Muscle of leg (tissue), 16 donors: ENCODE measurements around the gene PDCD11. TPM values are rescaled to one million over a fixed set of nuclear protein-coding genes. Genes with fewer than 3 reads are reported as not detected.
A peak's percentile ranks its signal among the peaks of the same experiment; 100 is the strongest.
"Not testable (repeated sequence)": the region's sequence is repeated elsewhere in the genome, so short reads cannot be mapped to it uniquely, and the experiment has no call there.

Source experiments
- DNase-seq: peaks from one replicate; pipeline ENCODE4 v3.0.0; 2013
- H3K27ac ChIP-seq: one replicate; pipeline ENCODE4 v1.5.1; 2013; ENCODE audit warnings: mild to moderate bottlenecking, low read length, control low read depth
- H3K27me3 ChIP-seq: one replicate; pipeline ENCODE4 v1.6.1; 2013; ENCODE audit warnings: low read length; ENCODE audit not compliant: control insufficient read depth, insufficient read depth
- H3K36me3 ChIP-seq: one replicate; pipeline ENCODE4 v1.6.1; 2013; ENCODE audit warnings: low read length; ENCODE audit not compliant: control insufficient read depth, insufficient read depth
- H3K4me1 ChIP-seq: one replicate; pipeline ENCODE4 v1.6.1; 2013; ENCODE audit warnings: low read length; ENCODE audit not compliant: control insufficient read depth, insufficient read depth
- H3K4me3 ChIP-seq: one replicate; pipeline ENCODE4 v1.5.1; 2013; ENCODE audit warnings: low read length, control low read depth
- H3K9me3 ChIP-seq: replicated peaks from 2 replicates; pipeline ENCODE4 v1.6.1; 2013; ENCODE audit warnings: low read depth, low read length; ENCODE audit not compliant: control insufficient read depth
- WGBS: methylation state at CpG from one replicate; pipeline ENCODE4 v1.1.5; 2013; ENCODE audit warnings: missing lambda C conversion rate; ENCODE audit not compliant: insufficient coverage; 5-methylcytosine and 5-hydroxymethylcytosine counted together
- long read RNA-seq, 11 donors: transcript quantifications; one replicate each; lab custom pipeline, GENCODE V29; 2026
- polyA plus RNA-seq, 8 donors: library from polyadenylated mRNA; unstranded; fragments of 120-200 nt; gene quantifications; one replicate each; pipeline versions ENCODE4 v1.2.1 to v1.2.3, GENCODE V29; 2013; ENCODE audit warnings: inconsistent platforms in 1 of 8, low replicate concordance in 1 of 8; ENCODE audit not compliant: insufficient read length in 8 of 8, insufficient read depth in 1 of 8
- total RNA-seq: library from RNA; stranded (reverse); fragments of 120-200 nt; gene quantifications from one replicate; pipeline ENCODE4 v1.2.4, GENCODE V29; 2013

The PDCD11 gene, protein sequence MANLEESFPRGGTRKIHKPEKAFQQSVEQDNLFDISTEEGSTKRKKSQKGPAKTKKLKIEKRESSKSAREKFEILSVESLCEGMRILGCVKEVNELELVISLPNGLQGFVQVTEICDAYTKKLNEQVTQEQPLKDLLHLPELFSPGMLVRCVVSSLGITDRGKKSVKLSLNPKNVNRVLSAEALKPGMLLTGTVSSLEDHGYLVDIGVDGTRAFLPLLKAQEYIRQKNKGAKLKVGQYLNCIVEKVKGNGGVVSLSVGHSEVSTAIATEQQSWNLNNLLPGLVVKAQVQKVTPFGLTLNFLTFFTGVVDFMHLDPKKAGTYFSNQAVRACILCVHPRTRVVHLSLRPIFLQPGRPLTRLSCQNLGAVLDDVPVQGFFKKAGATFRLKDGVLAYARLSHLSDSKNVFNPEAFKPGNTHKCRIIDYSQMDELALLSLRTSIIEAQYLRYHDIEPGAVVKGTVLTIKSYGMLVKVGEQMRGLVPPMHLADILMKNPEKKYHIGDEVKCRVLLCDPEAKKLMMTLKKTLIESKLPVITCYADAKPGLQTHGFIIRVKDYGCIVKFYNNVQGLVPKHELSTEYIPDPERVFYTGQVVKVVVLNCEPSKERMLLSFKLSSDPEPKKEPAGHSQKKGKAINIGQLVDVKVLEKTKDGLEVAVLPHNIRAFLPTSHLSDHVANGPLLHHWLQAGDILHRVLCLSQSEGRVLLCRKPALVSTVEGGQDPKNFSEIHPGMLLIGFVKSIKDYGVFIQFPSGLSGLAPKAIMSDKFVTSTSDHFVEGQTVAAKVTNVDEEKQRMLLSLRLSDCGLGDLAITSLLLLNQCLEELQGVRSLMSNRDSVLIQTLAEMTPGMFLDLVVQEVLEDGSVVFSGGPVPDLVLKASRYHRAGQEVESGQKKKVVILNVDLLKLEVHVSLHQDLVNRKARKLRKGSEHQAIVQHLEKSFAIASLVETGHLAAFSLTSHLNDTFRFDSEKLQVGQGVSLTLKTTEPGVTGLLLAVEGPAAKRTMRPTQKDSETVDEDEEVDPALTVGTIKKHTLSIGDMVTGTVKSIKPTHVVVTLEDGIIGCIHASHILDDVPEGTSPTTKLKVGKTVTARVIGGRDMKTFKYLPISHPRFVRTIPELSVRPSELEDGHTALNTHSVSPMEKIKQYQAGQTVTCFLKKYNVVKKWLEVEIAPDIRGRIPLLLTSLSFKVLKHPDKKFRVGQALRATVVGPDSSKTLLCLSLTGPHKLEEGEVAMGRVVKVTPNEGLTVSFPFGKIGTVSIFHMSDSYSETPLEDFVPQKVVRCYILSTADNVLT (N-terminal part only)
- total RNA-seq (26.6 TPM), polyA plus RNA-seq (10 to 100 TPM; 23.5 to 30.3 (median 26.5) TPM)
- long read RNA-seq, donor 1, partial matches to known transcripts, result 0 of 3 reads
- long read RNA-seq, donor 1, other reads (novel, unspliced or antisense), result 0 of 3 reads
- long read RNA-seq, donor 2, result 0 reads
- long read RNA-seq, donor 3, partial matches to known transcripts, result 0 of 1 reads
- long read RNA-seq, donor 3, other reads (novel, unspliced or antisense), result 0 of 1 reads
- long read RNA-seq, donor 4, result 0 reads
- long read RNA-seq, donor 5, partial matches to known transcripts, result 7 of 9 reads
- long read RNA-seq, donor 5, other reads (novel, unspliced or antisense), result 0 of 9 reads
- long read RNA-seq, donor 6, partial matches to known transcripts, result 12 of 13 reads
- long read RNA-seq, donor 6, other reads (novel, unspliced or antisense), result 0 of 13 reads
- long read RNA-seq, donor 7, partial matches to known transcripts, result 6 of 6 reads
- long read RNA-seq, donor 7, other reads (novel, unspliced or antisense), result 0 of 6 reads
- long read RNA-seq, donor 8, full-length matches to known transcripts, result 1 of 1 reads
- long read RNA-seq, donor 8, partial matches to known transcripts, result 0 of 1 reads
- long read RNA-seq, donor 8, other reads (novel, unspliced or antisense), result 0 of 1 reads
- long read RNA-seq, donor 9, result 0 reads
- long read RNA-seq, donor 10, result 0 reads
- long read RNA-seq, donor 11, partial matches to known transcripts, result 11 of 12 reads
- long read RNA-seq, donor 11, other reads (novel, unspliced or antisense), result 0 of 12 reads

DNA sequence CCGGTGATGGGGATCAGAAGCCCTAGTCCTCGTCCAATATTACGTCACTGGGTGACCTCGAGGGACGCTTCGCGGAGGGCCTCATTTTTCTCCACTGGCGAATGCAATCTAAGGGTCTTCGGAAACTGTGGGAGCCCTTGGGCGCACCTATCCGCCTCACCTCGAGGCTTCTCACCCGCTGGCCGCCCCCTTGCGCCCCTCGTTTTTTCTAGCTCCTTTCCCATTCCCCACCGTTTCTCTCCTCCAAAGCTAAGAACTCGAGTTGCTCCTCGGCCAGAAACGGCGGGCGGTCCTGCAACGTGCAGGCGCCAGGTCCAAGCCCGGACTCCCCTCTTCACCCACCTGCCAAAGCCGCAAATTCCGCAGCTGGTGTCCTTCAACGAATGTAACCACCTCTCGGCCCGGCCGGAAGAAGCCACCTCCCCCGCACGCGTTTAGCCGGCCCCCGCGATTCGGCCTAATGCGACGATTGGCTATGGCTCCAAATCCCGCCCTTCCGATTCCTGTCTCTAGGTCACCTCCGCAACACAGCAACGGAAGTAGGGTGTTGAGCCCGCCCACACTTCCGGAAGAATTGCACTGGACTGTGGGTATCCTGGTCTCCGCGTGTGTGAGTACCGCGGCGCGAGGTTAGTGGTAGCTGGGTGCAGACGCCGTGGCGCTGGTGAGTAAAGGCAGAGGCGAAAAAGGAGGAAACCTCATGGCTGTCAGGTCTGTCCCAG, at the start of gene PDCD11, which contains the start of gene ATP5MK:
Gene PDCD11, plus strand, starts transcription at position 560 of the 722 bp plus-strand sequence. CDS start 1,801 bp downstream, outside the sequence.
Gene ATP5MK, minus strand, starts transcription at position 409 of the 722 bp plus-strand sequence. CDS start 4,018 bp downstream, outside the sequence.
- Histone ChIP-seq H3K27me3 (no peaks in the 10 kb centered on the region), H3K4me1 (peaks cover 14% of the 10 kb centered on the region), H3K9me3 (no peaks in the 10 kb centered on the region), H3K27ac (peak within 1 kb of the TSS; percentile 87), H3K4me3 (peak within 1 kb of the TSS; percentile 87), H3K36me3 (peaks cover 32% of the 10 kb centered on the region)
- DNase-seq, result peak; percentile 99
- under 1% methylated on average over 48 of the region's 56 CpGs for WGBS

DNA sequence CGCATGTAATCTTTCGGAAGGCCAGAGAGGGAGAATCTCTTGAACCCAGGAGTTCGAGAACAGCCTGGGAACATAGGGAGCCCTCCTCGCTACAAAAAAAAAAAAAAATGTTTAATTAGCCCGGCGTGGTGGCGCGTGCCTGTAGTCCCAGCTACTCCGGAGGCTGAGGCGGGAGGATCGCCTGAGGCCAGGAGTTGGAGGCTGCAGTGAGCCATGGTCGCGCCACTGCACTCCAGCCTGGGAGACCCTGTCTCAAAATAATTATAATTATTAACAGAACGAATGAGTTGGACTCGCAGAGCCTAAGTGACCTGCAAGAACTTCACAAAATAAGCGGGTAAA, 46.3 kb upstream of the PDCD11 start:
- no peaks in the 10 kb centered on the region for H3K9me3 ChIP-seq
- H3K36me3 ChIP-seq, result peaks cover 15% of the 10 kb centered on the region
- no peaks in the 10 kb centered on the region for H3K27me3 ChIP-seq
- DNase-seq, result no peak
- peak overlapping the region; percentile 93 for H3K27ac ChIP-seq
- WGBS, result 64% methylated on average over 5 of the region's 16 CpGs
- peak overlapping the region; percentile 74 for H3K4me3 ChIP-seq
- H3K4me1 ChIP-seq, result peaks cover 9% of the 10 kb centered on the region

DNA sequence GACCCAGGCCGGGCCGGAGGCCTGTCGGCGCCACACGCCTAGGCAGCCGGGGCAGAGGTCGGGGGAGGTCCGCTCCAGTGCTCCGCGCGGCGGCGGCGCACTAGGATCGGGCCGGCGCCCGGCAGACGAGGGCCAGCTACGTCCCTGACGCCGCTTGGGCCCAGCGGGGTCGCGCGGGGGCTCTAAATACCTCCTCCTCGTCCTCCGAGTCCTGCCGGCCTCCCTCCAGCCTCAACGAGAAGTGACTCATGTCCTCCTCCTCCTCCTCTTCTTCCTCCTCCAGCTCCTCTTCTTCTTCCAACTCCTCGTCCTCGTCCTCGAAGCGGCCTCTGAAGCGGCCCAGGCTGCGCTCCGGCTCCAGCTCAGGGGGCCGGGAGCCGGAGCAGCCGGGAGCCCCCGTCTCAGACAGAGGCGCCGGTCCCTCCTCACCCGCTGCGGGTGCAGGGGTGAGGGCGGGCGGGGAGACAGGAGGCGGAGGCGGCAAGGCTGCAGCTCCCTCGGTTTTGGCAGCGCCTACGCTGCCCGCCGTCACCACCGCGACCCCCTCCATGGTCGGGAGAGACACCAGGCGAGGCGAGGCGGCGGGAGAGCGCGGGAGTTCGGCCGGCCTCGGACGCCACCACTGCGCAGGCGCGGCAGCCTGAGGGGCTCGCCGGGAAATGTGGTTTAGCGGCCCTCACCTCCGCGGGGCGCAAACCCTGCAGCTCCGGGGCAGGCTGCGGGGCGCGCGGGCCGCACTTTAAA, 45.7 kb upstream of the PDCD11 start, which contains the start of gene PCGF6:
Gene PCGF6, minus strand, starts transcription at position 624 of the 744 bp plus-strand sequence. Its CDS starts 74 bp downstream, at position 550.
- DNase-seq, result peak; percentile 93
- H3K4me1 ChIP-seq, result peaks cover 9% of the 10 kb centered on the region
- peak within 1 kb of the TSS; percentile 93 for H3K27ac ChIP-seq
- 0% methylated on average over 82 of the region's 82 CpGs for WGBS
- no peaks in the 10 kb centered on the region for H3K9me3 ChIP-seq
- no peaks in the 10 kb centered on the region for H3K27me3 ChIP-seq
- H3K4me3 ChIP-seq, result peak within 1 kb of the TSS; percentile 74
- H3K36me3 ChIP-seq, result peaks cover 10% of the 10 kb centered on the region

DNA sequence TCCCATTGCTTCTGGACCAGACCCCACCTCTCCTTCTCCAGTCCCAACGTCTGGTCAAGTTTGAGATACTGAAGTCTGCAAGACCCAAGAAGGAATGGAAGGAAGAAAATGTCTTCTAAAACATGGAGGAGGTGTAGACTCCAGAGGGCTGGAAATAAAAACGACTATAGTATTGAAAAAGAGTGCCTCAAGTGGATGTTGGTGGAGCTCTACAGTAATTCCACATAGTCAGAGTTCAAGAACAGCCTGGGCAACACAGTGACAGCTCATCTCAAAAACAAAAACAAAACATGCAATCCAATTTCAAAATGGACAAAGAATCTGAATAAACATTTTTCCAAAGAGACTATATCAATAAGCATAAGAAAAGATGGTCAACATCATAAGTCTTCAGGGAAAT, 43.1 kb upstream of the PDCD11 start:
- Histone ChIP-seq H3K27ac (no peak overlapping the region), H3K27me3 (no peaks in the 10 kb centered on the region), H3K9me3 (no peaks in the 10 kb centered on the region), H3K4me3 (no peak overlapping the region), H3K36me3 (peaks cover under 1% of the 10 kb centered on the region), H3K4me1 (peaks cover 9% of the 10 kb centered on the region)
- no peak for DNase-seq
- no CpG with 5 or more reads among the region's 2 CpGs for WGBS

DNA sequence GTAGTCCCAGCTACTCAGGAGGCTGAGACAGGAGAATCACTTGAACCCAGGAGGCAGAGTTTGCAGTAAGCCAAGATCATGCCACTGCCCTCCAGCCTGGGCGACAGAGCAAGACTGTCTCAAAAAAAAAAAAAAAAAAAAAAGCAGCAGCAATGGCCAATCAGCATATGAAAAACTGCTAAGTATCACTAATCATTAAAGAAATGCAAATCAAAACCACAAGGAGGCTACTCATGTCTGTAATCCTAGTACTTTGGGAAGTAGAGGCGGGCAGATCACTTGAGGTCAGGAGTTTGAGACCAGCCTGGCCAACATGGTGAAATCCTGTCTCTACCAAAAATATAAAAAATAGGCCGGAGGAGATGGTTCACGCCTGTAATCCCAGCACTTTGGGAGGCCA, 41.9 kb upstream of the PDCD11 start:
- DNase-seq, H3K9me3 ChIP-seq, H3K27me3 ChIP-seq, H3K4me3 ChIP-seq, H3K27ac ChIP-seq, H3K4me1 ChIP-seq, H3K36me3 ChIP-seq: not testable (repeated sequence)
- WGBS, result 100% methylated on average over 2 of the region's 4 CpGs

DNA sequence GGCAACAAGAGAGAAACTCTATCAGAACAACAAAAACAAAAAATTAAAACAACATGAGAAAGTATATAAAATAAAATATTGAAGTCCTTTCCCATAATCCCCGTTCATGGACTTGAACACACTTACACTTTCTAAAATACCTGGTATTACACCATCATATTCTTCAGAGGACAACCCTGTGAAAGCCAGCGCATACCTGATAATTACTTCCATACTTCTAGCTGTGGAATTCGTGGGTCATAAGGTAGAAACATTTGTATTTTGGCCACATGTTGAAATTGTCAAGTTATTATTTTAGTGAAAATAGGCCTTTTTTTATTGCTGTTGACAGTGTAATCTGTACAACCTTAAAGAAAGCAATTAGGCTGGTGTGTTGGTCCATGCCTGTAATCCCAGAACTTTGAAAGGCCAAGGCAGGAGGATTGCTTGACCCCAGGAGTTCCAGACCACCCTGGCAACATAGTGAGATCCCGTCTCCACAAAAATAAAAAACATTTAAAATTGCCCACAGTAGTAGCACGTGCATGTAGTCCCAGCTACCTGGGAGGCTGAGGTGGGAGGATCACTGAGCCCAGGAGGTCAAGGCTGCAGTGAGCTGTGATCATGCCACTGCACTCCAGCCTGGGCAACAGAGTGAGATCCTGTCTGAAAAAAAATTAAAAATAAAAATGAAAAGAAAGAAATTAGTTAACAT, 40.4 kb upstream of the PDCD11 start:
- Histone ChIP-seq H3K36me3 (no peaks in the 10 kb centered on the region), H3K27ac (no peak overlapping the region), H3K4me3 (no peak overlapping the region), H3K4me1 (no peaks in the 10 kb centered on the region), H3K27me3 (no peaks in the 10 kb centered on the region), H3K9me3 (no peaks in the 10 kb centered on the region)
- WGBS, result no CpG with 5 or more reads among the region's 5 CpGs
- no peak for DNase-seq

DNA sequence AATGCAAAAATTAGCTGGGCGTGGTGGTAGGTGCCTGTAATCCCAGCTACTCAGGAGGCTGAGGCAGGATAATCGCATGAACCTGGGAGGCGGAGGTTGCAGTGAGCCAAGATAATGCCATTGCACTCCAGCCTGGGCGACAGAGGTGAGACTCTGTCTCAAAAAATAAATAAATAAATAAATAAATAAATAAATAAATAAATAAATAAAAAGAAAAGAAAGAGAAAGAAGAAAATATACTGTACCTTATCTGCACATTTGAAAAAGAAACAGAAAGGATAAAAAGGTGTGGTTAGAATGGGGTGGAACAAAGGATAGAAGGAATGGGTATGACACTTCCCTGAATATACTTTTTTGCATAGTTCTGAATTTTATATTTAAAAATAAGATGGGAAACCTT, 36.9 kb upstream of the PDCD11 start:
- H3K36me3 ChIP-seq, H3K9me3 ChIP-seq, H3K27ac ChIP-seq, H3K27me3 ChIP-seq, H3K4me3 ChIP-seq, H3K4me1 ChIP-seq, DNase-seq: not testable (repeated sequence)
- 100% methylated on average over 1 of the region's 4 CpGs for WGBS
